GM19238 (cell line): ENCODE measurements around the gene GET4.

ENCODE experiments used
- DNase-seq: peaks from one replicate; pipeline ENCODE4 v3.0.0; 2011; ENCODE audit warnings: low spot score; ENCODE audit not compliant: insufficient read length

GET4 gene

GRCh38 chr7:885893-886625, 9.7 kb downstream of the GET4 start:
- no peak for DNase-seq

GRCh38 chr7:886626-887487, 10.5 kb downstream of the GET4 start:
- DNase-seq, result no peak

- no peak for DNase-seq
Measured at GRCh38 chr7:887488-887820, 11.1 kb downstream of the GET4 start.

- no peak for DNase-seq
Measured at GRCh38 chr7:888081-889024, 12.0 kb downstream of the GET4 start.

- DNase-seq, result no peak
Measured at GRCh38 chr7:889025-889390, 12.7 kb downstream of the GET4 start.

- no peak for DNase-seq
Measured at GRCh38 chr7:889391-889790, 13.0 kb downstream of the GET4 start.

GRCh38 chr7:890868-891267, 14.5 kb downstream of the GET4 start:
- DNase-seq, result no peak

- DNase-seq, result no peak
Measured at GRCh38 chr7:891291-891690, 14.9 kb downstream of the GET4 start.

GRCh38 chr7:891805-892204, 15.5 kb downstream of the GET4 start:
- DNase-seq, result no peak

- no peak for DNase-seq
Measured at GRCh38 chr7:892648-893593, 16.6 kb downstream of the GET4 start.

GRCh38 chr7:893686-894085, 17.3 kb downstream of the GET4 start:
- no peak for DNase-seq

- no peak for DNase-seq
Measured at GRCh38 chr7:894164-894867, 18.0 kb downstream of the GET4 start.

GRCh38 chr7:894927-895450, 18.6 kb downstream of the GET4 start:
- DNase-seq, result no peak

GRCh38 chr7:895451-896052, 19.2 kb downstream of the GET4 start:
- DNase-seq, result no peak

- no peak for DNase-seq
Measured at GRCh38 chr7:896346-897075, 20.2 kb downstream of the GET4 start.

GRCh38 chr7:897086-897485, 20.7 kb downstream of the GET4 start:
- DNase-seq, result no peak

GRCh38 chr7:897771-898376, 21.5 kb downstream of the GET4 start:
- no peak for DNase-seq

- DNase-seq, result no peak
Measured at GRCh38 chr7:898460-898854, 22.1 kb downstream of the GET4 start.
